Stimulated activated CD4-positive, alpha-beta T cell treated with anti-CD3 and anti-CD28 coated beads, Interleukin-12 subunit alpha, Interleukin-12 subunit beta, amount 100 ng/mL, for 48 hours (primary cell): ENCODE measurements around the gene PLEK.
A peak's percentile ranks its signal among the peaks of the same experiment; 100 is the strongest.
"Not testable (repeated sequence)": the region's sequence is repeated elsewhere in the genome, so short reads cannot be mapped to it uniquely, and the experiment has no call there.

ENCODE experiments used
- DNase-seq, 3 donors: peaks; one replicate each; pipeline ENCODE4 v3.0.0-alpha.2; 2020; ENCODE audit warnings: low read depth in 2 of 3, low spot score in 1 of 3

PLEK gene

GRCh38 chr2:68438455-68439303 is 73.6 kb downstream of the PLEK start:
- DNase-seq, result no peak

- DNase-seq, result peak; percentile 76 to 86 (median 78)
These were observed 76.3 kb downstream of the PLEK start for GRCh38 chr2:68441179-68441993.

- no peak for DNase-seq
These were observed 76.9 kb downstream of the PLEK start for GRCh38 chr2:68441994-68442322.

GRCh38 chr2:68446425-68446824 is 81.3 kb downstream of the PLEK start:
- not testable (repeated sequence) for DNase-seq
